Measurements from ENCODE around the gene GPX1. TPM values are rescaled to one million over a fixed set of nuclear protein-coding genes. Genes with fewer than 3 reads are reported as not detected.

GPX1 gene
- total RNA-seq, 1 donor from 2014 or later: 70.8 TPM

GRCh38 chr3:49371946-49372345 lies 13.8 kb upstream of the GPX1 start:
- no peak overlapping the region for H3K9ac ChIP-seq
- H3K27me3 ChIP-seq: no peaks in the 10 kb centered on the region
- H4K20me1 ChIP-seq (ENCODE audit: low read depth): peaks cover 26% of the 10 kb centered on the region
- H3K79me2 ChIP-seq (ENCODE audit: low read depth): peaks cover 70% of the 10 kb centered on the region
- no peaks in the 10 kb centered on the region for H3K9me3 Mint-ChIP-seq
- peaks cover 2% of the 10 kb centered on the region for H3K27me3 Mint-ChIP-seq (ENCODE audit: insufficient read depth, low read depth)
- H3K36me3 ChIP-seq: peaks cover 4% of the 10 kb centered on the region
- no peak overlapping the region for H3K27ac Mint-ChIP-seq
- H3K36me3 Mint-ChIP-seq: peaks cover 35% of the 10 kb centered on the region
- H3K9me3 ChIP-seq (ENCODE audit: low read depth): no peaks in the 10 kb centered on the region
- no peak for DNase-seq (ENCODE audit: low spot score)
- peaks cover 4% of the 10 kb centered on the region for H3K4me1 Mint-ChIP-seq
- H3K27ac ChIP-seq: no peak overlapping the region
- H3K4me3 Mint-ChIP-seq: no peak overlapping the region
- H2AFZ ChIP-seq (replicated peaks): no peak overlapping the region
- no peak for TF ChIP-seq CTCF (IDR thresholded peaks at IDR 0.05)
- TF ChIP-seq EZH2phosphoT487 (IDR thresholded peaks at IDR 0.05): no peak
- no peak for TF ChIP-seq EZH2 (IDR thresholded peaks at IDR 0.05)
- H3F3A ChIP-seq (ENCODE audit: low read depth): peaks cover 2% of the 10 kb centered on the region
- no peaks in the 10 kb centered on the region for H3K4me1 ChIP-seq
- H3K4me3 ChIP-seq: no peak overlapping the region
- H3K4me2 ChIP-seq: no peak overlapping the region

GRCh38 chr3:49370585-49371290 lies 12.6 kb upstream of the GPX1 start:
- H4K20me1 ChIP-seq (ENCODE audit: low read depth): peaks cover 21% of the 10 kb centered on the region

GRCh38 chr3:49362561-49362960 lies 4.4 kb upstream of the GPX1 start:
- peaks cover 30% of the 10 kb centered on the region for H3F3A ChIP-seq (ENCODE audit: low read depth)
- H3K79me2 ChIP-seq (ENCODE audit: low read depth): peaks cover 4% of the 10 kb centered on the region
- H3K27me3 Mint-ChIP-seq (ENCODE audit: insufficient read depth, low read depth): no peaks in the 10 kb centered on the region
- H3K36me3 Mint-ChIP-seq: peaks cover 24% of the 10 kb centered on the region
- H3K36me3 ChIP-seq: peaks cover 11% of the 10 kb centered on the region
- peaks cover 10% of the 10 kb centered on the region for H3K4me1 ChIP-seq
- H3K9me3 Mint-ChIP-seq: no peaks in the 10 kb centered on the region
- H3K9me3 ChIP-seq (ENCODE audit: low read depth): no peaks in the 10 kb centered on the region
- no peak overlapping the region for H3K9ac ChIP-seq
- TF ChIP-seq EZH2phosphoT487 (IDR thresholded peaks at IDR 0.05): no peak
- no peak for TF ChIP-seq CTCF (IDR thresholded peaks at IDR 0.05)
- no peak for TF ChIP-seq EZH2 (IDR thresholded peaks at IDR 0.05)
- no peaks in the 10 kb centered on the region for H4K20me1 ChIP-seq (ENCODE audit: low read depth)
- no peaks in the 10 kb centered on the region for H3K27me3 ChIP-seq
- DNase-seq (ENCODE audit: low spot score): no peak
- H2AFZ ChIP-seq (replicated peaks): no peak overlapping the region
- no peak overlapping the region for H3K27ac Mint-ChIP-seq
- no peak overlapping the region for H3K4me3 ChIP-seq
- H3K4me2 ChIP-seq: no peak overlapping the region
- peaks cover 11% of the 10 kb centered on the region for H3K4me1 Mint-ChIP-seq
- no peak overlapping the region for H3K4me3 Mint-ChIP-seq
- H3K27ac ChIP-seq: no peak overlapping the region

More at GRCh38 chr3:49370585-49371290, 12.6 kb upstream of the GPX1 start:
- H3K79me2 ChIP-seq (ENCODE audit: low read depth): peaks cover 58% of the 10 kb centered on the region
- H3K27ac ChIP-seq: no peak overlapping the region
- no peak overlapping the region for H2AFZ ChIP-seq (replicated peaks)
- Mint-ChIP-seq H3K4me3 (no peak overlapping the region), H3K4me1 (peaks cover 4% of the 10 kb centered on the region), H3K27me3 (ENCODE audit: insufficient read depth, low read depth) (no peaks in the 10 kb centered on the region), H3K27ac (no peak overlapping the region), H3K36me3 (peaks cover 40% of the 10 kb centered on the region), H3K9me3 (no peaks in the 10 kb centered on the region)
- H3K27me3 ChIP-seq: no peaks in the 10 kb centered on the region
- no peaks in the 10 kb centered on the region for H3K4me1 ChIP-seq
- H3K9me3 ChIP-seq (ENCODE audit: low read depth): no peaks in the 10 kb centered on the region
- TF ChIP-seq CTCF (IDR thresholded peaks at IDR 0.05): no peak
- no peak for TF ChIP-seq EZH2phosphoT487 (IDR thresholded peaks at IDR 0.05)
- no peak for TF ChIP-seq EZH2 (IDR thresholded peaks at IDR 0.05)
- H3K4me3 ChIP-seq: no peak overlapping the region
- no peak overlapping the region for H3K4me2 ChIP-seq
- DNase-seq (ENCODE audit: low spot score): no peak
- peaks cover 2% of the 10 kb centered on the region for H3F3A ChIP-seq (ENCODE audit: low read depth)
- no peak overlapping the region for H3K9ac ChIP-seq
- peaks cover 4% of the 10 kb centered on the region for H3K36me3 ChIP-seq
